IMR-90 (cell line): Measurements from ENCODE around the gene ADAMTS17. TPM values are rescaled to one million over a fixed set of nuclear protein-coding genes. Genes with fewer than 3 reads are reported as not detected.
"Not testable (repeated sequence)": the region's sequence is repeated elsewhere in the genome, so short reads cannot be mapped to it uniquely, and the experiment has no call there.

Experiments used
- ATAC-seq: fragments of 200-7000 bp; cut with Tn5 transposase; 2 replicates; pipeline ENCODE4 v1.9.1; 2020; ENCODE audit warnings: low read depth, mild to moderate bottlenecking, moderate library complexity
- BruUV-seq: library from RNA; stranded (reverse); fragments of 400-500 nt; replicated peaks from 2 replicates; lab custom pipeline; 2021; lab: Mats Ljungman, UMichigan
- CTCF ChIA-PET: fragments of 300-600 bp; formaldehyde crosslinking; extraction: SDS; loops from one replicate; lab custom pipeline; 2021; ENCODE audit warnings: antibody characterized with exemption; lab: Yijun Ruan, JAX
- POLR2A ChIA-PET: fragments of 300-600 bp; sonication (Branson Sonifier 250); formaldehyde crosslinking; loops from one replicate; lab custom pipeline; 2022; ENCODE audit warnings: antibody characterized with exemption; ENCODE audit not compliant: unreplicated experiment; lab: Charles Lee
- DNase-seq: peaks from one replicate; pipeline ENCODE4 v3.0.0; 2013
- H2AFZ ChIP-seq: replicated peaks from 2 replicates; pipeline ENCODE3; 2013; ENCODE audit warnings: low read length, mild to moderate bottlenecking; ENCODE audit not compliant: poor library complexity
- H2AK5ac ChIP-seq: 2 replicates; pipeline ENCODE4 v1.6.1; 2013; ENCODE audit warnings: low read depth, low read length, inconsistent platforms
- H2AK9ac ChIP-seq: replicated peaks from 2 replicates; pipeline ENCODE3; 2013; ENCODE audit warnings: mild to moderate bottlenecking, low read depth, low read length, moderate library complexity; ENCODE audit not compliant: poor library complexity
- H2BK120ac ChIP-seq: 2 replicates; pipeline ENCODE4 v1.6.1; 2013; ENCODE audit warnings: low read depth, low read length, inconsistent platforms
- H2BK15ac ChIP-seq: 3 replicates; pipeline ENCODE4 v1.6.1; 2013; ENCODE audit warnings: low read depth, low read length, inconsistent platforms
- H2BK20ac ChIP-seq: 2 replicates; pipeline ENCODE4 v1.6.1; 2013; ENCODE audit warnings: low read depth, mild to moderate bottlenecking, inconsistent platforms, low read length, moderate library complexity
- H2BK5ac ChIP-seq: 2 replicates; pipeline ENCODE4 v1.6.1; 2013; ENCODE audit warnings: mild to moderate bottlenecking, low read depth, low read length, inconsistent platforms; ENCODE audit not compliant: poor library complexity, severe bottlenecking
- H3K14ac ChIP-seq: replicated peaks from 2 replicates; pipeline ENCODE4 v1.6.1; 2013; ENCODE audit warnings: low read depth, low read length, inconsistent platforms
- H3K18ac ChIP-seq: 2 replicates; pipeline ENCODE4 v1.6.1; 2013; ENCODE audit warnings: low read depth, low read length, control low read depth
- H3K23ac ChIP-seq: 2 replicates; pipeline ENCODE4 v1.6.1; 2013; ENCODE audit warnings: low read depth, low read length, inconsistent platforms
- H3K27ac ChIP-seq: 2 replicates; pipeline ENCODE4 v1.5.1; 2013; ENCODE audit warnings: mild to moderate bottlenecking, control low read depth, low read length; ENCODE audit not compliant: insufficient read depth
- H3K27me3 ChIP-seq: 2 replicates; pipeline ENCODE4 v1.6.1; 2013; ENCODE audit warnings: low read length; ENCODE audit not compliant: control insufficient read depth, insufficient read depth
- H3K36me3 ChIP-seq: 2 replicates; pipeline ENCODE4 v1.6.1; 2013; ENCODE audit warnings: low read length, mixed read lengths; ENCODE audit not compliant: control insufficient read depth, insufficient read depth
- H3K4ac ChIP-seq: 2 replicates; pipeline ENCODE4 v1.6.1; 2013; ENCODE audit warnings: low read depth, low read length, inconsistent platforms
- H3K4me1 ChIP-seq: 2 replicates; pipeline ENCODE4 v1.6.1; 2013; ENCODE audit warnings: low read length, mixed read lengths; ENCODE audit not compliant: control insufficient read depth, insufficient read depth
- H3K4me2 ChIP-seq: 2 replicates; pipeline ENCODE4 v1.6.1; 2013; ENCODE audit warnings: low read depth, mild to moderate bottlenecking, control low read depth, low read length, moderate library complexity
- H3K4me3 ChIP-seq: 2 replicates; pipeline ENCODE4 v1.5.1; 2013; ENCODE audit warnings: low read depth, mild to moderate bottlenecking, control low read depth, low read length, moderate library complexity; ENCODE audit not compliant: insufficient read depth
- H3K56ac ChIP-seq: 2 replicates; pipeline ENCODE4 v1.6.1; 2013; ENCODE audit warnings: low read length, inconsistent platforms; ENCODE audit not compliant: insufficient read depth; ENCODE audit errors: extremely low read depth
- H3K79me1 ChIP-seq, 2 experiments: 2 replicates each; pipeline ENCODE4 v1.6.1; 2013; ENCODE audit warnings: low read length in 2 of 2, inconsistent platforms in 1 of 2, low read depth in 1 of 2
- H3K9ac ChIP-seq: 2 replicates; pipeline ENCODE4 v1.6.1; 2013; ENCODE audit warnings: low read depth, low read length, control low read depth
- H3K9me1 ChIP-seq: 2 replicates; pipeline ENCODE4 v1.6.1; 2013; ENCODE audit warnings: low read length, inconsistent platforms; ENCODE audit not compliant: insufficient read depth
- H3K9me3 ChIP-seq: 2 replicates; pipeline ENCODE4 v1.6.1; 2013; ENCODE audit warnings: low read length; ENCODE audit not compliant: control insufficient read depth, insufficient read depth
- H4K20me1 ChIP-seq: 2 replicates; pipeline ENCODE4 v1.6.1; 2013; ENCODE audit warnings: low read length, inconsistent platforms; ENCODE audit not compliant: insufficient read depth
- H4K5ac ChIP-seq: 2 replicates; pipeline ENCODE4 v1.6.1; 2013; ENCODE audit warnings: mild to moderate bottlenecking, low read depth, low read length, control low read depth
- H4K8ac ChIP-seq, 2 experiments: 2 replicates each; pipeline ENCODE4 v1.6.1; 2013; ENCODE audit warnings: low read depth in 2 of 2, low read length in 2 of 2, control low read depth in 1 of 2, inconsistent platforms in 1 of 2
- H4K91ac ChIP-seq: 2 replicates; pipeline ENCODE4 v1.6.1; 2013; ENCODE audit warnings: low read depth, low read length, inconsistent platforms; ENCODE audit not compliant: insufficient read depth
- CEBPB ChIP-seq: IDR thresholded peaks from 2 replicates; pipeline ENCODE4 v1.6.1; 2012; ENCODE audit warnings: low read depth, low read length, improper control_type of control experiment
- ELK1 ChIP-seq: fragments of 150-350 bp; IDR thresholded peaks from 2 replicates; pipeline ENCODE4 v1.6.1; 2016; ENCODE audit warnings: low read depth, mild to moderate bottlenecking, low read length, moderate library complexity, borderline replicate concordance
- MAZ ChIP-seq: IDR thresholded peaks from 2 replicates; pipeline ENCODE4 v1.6.1; 2012; ENCODE audit warnings: low read depth, mild to moderate bottlenecking, low read length, improper control_type of control experiment, moderate library complexity, borderline replicate concordance
- MXI1 ChIP-seq: IDR thresholded peaks from 2 replicates; pipeline ENCODE4 v1.6.1; 2012; ENCODE audit warnings: low read depth, mild to moderate bottlenecking, low read length, moderate library complexity, borderline replicate concordance
- RAD21 ChIP-seq: IDR thresholded peaks from 2 replicates; pipeline ENCODE4 v1.6.1; 2012; ENCODE audit warnings: low read length, improper control_type of control experiment
- SMC3 ChIP-seq: fragments of 150-350 bp; IDR thresholded peaks from 2 replicates; pipeline ENCODE4 v1.6.1; 2016; ENCODE audit warnings: low read depth, mild to moderate bottlenecking, antibody characterized with exemption, low read length, moderate library complexity
- WGBS, 2 experiments: methylation state at CpG; one replicate each; pipeline versions ENCODE4 v1.1.5 to v1.1.7; 2013; ENCODE audit warnings: missing lambda C conversion rate in 2 of 2; ENCODE audit not compliant: insufficient read length in 1 of 2; ENCODE audit errors: extremely low coverage in 2 of 2; 5-methylcytosine and 5-hydroxymethylcytosine counted together
- dilution Hi-C: fragments of 300-500 bp; cut with HindIII; formaldehyde crosslinking; loops from one replicate; pipeline ENCODE4 v1.14.3; 2018; ENCODE audit warnings: low sequenced_read_pairs; ENCODE audit not compliant: unreplicated experiment
- in situ Hi-C: fragments of 300-500 bp; cut with MboI; formaldehyde crosslinking; loops from 3 replicates; pipeline ENCODE4 v1.14.3; 2019; ENCODE audit warnings: low sequenced_read_pairs, inconsistent platforms, mixed read lengths
- intact Hi-C: fragments of 100-400 bp; cut with micrococcal nuclease; formaldehyde crosslinking; loops from 2 replicates; pipeline ENCODE4 v1.10.0; 2022
- polyA plus RNA-seq, 3 experiments: library from polyadenylated mRNA; depleted of rRNA; stranded (reverse); fragments of >200 nt; gene quantifications; 2 replicates each; pipeline ENCODE4 v1.2.3, GENCODE V29; 2012; ENCODE audit warnings: low replicate concordance in 1 of 3
- total RNA-seq: library from RNA; depleted of rRNA; stranded (reverse); fragments of >200 nt; gene quantifications from 2 replicates; pipeline ENCODE4 v1.2.3, GENCODE V29; 2012

ADAMTS17 gene
- total and polyA plus RNA-seq, 2 of the 4 experiments (the other 2 are of a cell fraction): 0.03 TPM; not detected in 1

DNA sequence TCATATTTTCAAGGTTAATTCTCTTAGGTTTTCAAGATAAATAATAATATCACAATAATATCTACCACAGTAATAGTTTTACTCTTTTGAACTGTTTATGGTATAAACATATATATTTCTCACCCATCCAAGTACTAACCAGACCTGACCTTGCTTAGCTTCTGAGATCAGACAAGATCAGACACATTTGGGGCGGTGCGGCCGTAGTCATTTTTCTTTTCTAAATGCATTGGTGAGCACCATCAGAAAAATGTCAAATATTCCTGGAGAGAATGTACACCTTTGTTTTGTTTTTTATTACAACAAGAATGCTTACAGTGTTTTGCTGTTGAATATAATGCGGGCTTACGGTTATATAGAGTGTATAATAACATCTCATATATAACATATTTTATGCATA lies 267.8 kb downstream of the ADAMTS17 start:
- no peak overlapping the region for H4K5ac ChIP-seq
- DNase-seq (no peak), ATAC-seq (no peak)
- TF ChIP-seq ELK1: no peak
- TF ChIP-seq MAZ: no peak
- no peak for TF ChIP-seq RAD21
- no peak for TF ChIP-seq SMC3
- no peak for TF ChIP-seq MXI1
- TF ChIP-seq CEBPB: no peak
- WGBS, 2 experiments: no CpG with 5 or more reads among the region's 5 CpGs
- no peak overlapping the region for H3K4me3 ChIP-seq
- H2BK20ac ChIP-seq: no peak overlapping the region
- dilution Hi-C loops (no loop called here), in situ Hi-C loops (no loop called here), intact Hi-C loops (no loop called here)
- no peak overlapping the region for H3K4me2 ChIP-seq
- BruUV-seq: no TSS peak
- H2AK9ac ChIP-seq: no peak overlapping the region
- H2BK5ac ChIP-seq: no peak overlapping the region
- no peaks in the 10 kb centered on the region for H3K9me1 ChIP-seq
- ChIA-PET CTCF (no interaction called here), POLR2A (no interaction called here)
- H2BK120ac ChIP-seq: no peak overlapping the region
- no peak overlapping the region for H3K23ac ChIP-seq
- H4K91ac ChIP-seq: no peak overlapping the region
- H3K14ac ChIP-seq: no peak overlapping the region
- no peak overlapping the region for H3K18ac ChIP-seq
- no peak overlapping the region for H3K27ac ChIP-seq
- no peak overlapping the region for H2AK5ac ChIP-seq
- no peak overlapping the region for H4K8ac ChIP-seq
- H3K36me3 ChIP-seq: no peaks in the 10 kb centered on the region
- no peaks in the 10 kb centered on the region for H3K4me1 ChIP-seq
- H3K9ac ChIP-seq: no peak overlapping the region
- no peak overlapping the region for H2BK15ac ChIP-seq
- H3K56ac ChIP-seq: no peak overlapping the region
- no peaks in the 10 kb centered on the region for H3K79me1 ChIP-seq
- H3K9me3 ChIP-seq: no peaks in the 10 kb centered on the region
- no peak overlapping the region for H2AFZ ChIP-seq
- H4K20me1 ChIP-seq: no peaks in the 10 kb centered on the region
- H3K4ac ChIP-seq: no peak overlapping the region
- H3K27me3 ChIP-seq: no peaks in the 10 kb centered on the region

GRCh38 chr15:100066521-100067280 lies 275.1 kb downstream of the ADAMTS17 start:
- H3K9me3 ChIP-seq, H2BK20ac ChIP-seq, H2BK15ac ChIP-seq, ATAC-seq, H2AFZ ChIP-seq, H3K14ac ChIP-seq, dilution Hi-C loops, H3K36me3 ChIP-seq, intact Hi-C loops, H3K79me1 ChIP-seq, H2AK5ac ChIP-seq, BruUV-seq, H3K27ac ChIP-seq, CTCF ChIA-PET, H4K20me1 ChIP-seq, H2BK120ac ChIP-seq, H3K23ac ChIP-seq, H2BK5ac ChIP-seq, H3K4ac ChIP-seq, POLR2A ChIA-PET, H2AK9ac ChIP-seq, in situ Hi-C loops, H4K5ac ChIP-seq, H3K18ac ChIP-seq, H3K9me1 ChIP-seq, H4K91ac ChIP-seq, H3K4me1 ChIP-seq, H3K56ac ChIP-seq, H3K27me3 ChIP-seq, H3K4me3 ChIP-seq, H3K4me2 ChIP-seq, H3K9ac ChIP-seq, H4K8ac ChIP-seq, DNase-seq: not testable (repeated sequence)
- WGBS, 2 experiments: no CpG with 5 or more reads among the region's 12 CpGs
